GM12878 (cell line): ENCODE measurements around the gene PHC2. TPM values are rescaled to one million over a fixed set of nuclear protein-coding genes. Genes with fewer than 3 reads are reported as not detected.

Source experiments
- ATAC-seq: fragments of 200-7000 bp; cut with Tn5 transposase; 3 replicates; pipeline ENCODE4 v1.9.1; 2020; ENCODE audit warnings: mild to moderate bottlenecking, moderate library complexity
- BruUV-seq: library from RNA; stranded (reverse); fragments of 400-500 nt; replicated peaks from 2 replicates; lab custom pipeline; 2021; lab: Mats Ljungman, UMichigan
- CTCF ChIA-PET: fragments of 300-600 bp; sonication (Branson Sonifier 250); formaldehyde crosslinking; extraction: SDS; loops from one replicate; lab custom pipeline; 2021; ENCODE audit warnings: inconsistent platforms; lab: Yijun Ruan, JAX
- POLR2A ChIA-PET: fragments of 350-600 bp; formaldehyde crosslinking; extraction: SDS; loops from one replicate; lab custom pipeline; 2021; ENCODE audit warnings: inconsistent platforms; lab: Charles Lee
- RAD21 ChIA-PET: fragments of 300-600 bp; sonication (Branson Sonifier 250); formaldehyde crosslinking; loops from one replicate; lab custom pipeline; 2023; ENCODE audit warnings: antibody characterized with exemption; ENCODE audit not compliant: unreplicated experiment; lab: Charles Lee
- SMC1A ChIA-PET: fragments of 300-600 bp; sonication (Branson Sonifier 250); formaldehyde crosslinking; loops from one replicate; lab custom pipeline; 2023; ENCODE audit not compliant: unreplicated experiment, uncharacterized antibody; lab: Charles Lee
- DNase-seq: peaks from one replicate; pipeline ENCODE4 v3.0.0-alpha.2; 2011; ENCODE audit warnings: low read depth, low spot score
- FAIRE-seq: peaks from 3 replicates; lab custom pipeline; 2011; peaks lifted over from hg19 to GRCh38; lab: Jason Lieb, UNC
- H2AFZ ChIP-seq: 2 replicates; pipeline ENCODE4 v1.6.0; 2011; ENCODE audit warnings: low read depth, low read length, control low read depth; ENCODE audit not compliant: control insufficient read depth
- H3K27ac ChIP-seq: 2 replicates; pipeline ENCODE4 v1.5.1; 2011; ENCODE audit warnings: control low read depth; ENCODE audit not compliant: control insufficient read depth, insufficient read depth
- H3K27me3 ChIP-seq, 2 experiments: replicated peaks in 1 of 2; 2 replicates each; pipeline versions ENCODE4 v1.6.0 to v1.6.1; 2011; ENCODE audit warnings: low read length in 1 of 2; ENCODE audit not compliant: control insufficient read depth in 2 of 2, insufficient read depth in 2 of 2
- H3K36me3 ChIP-seq, 2 experiments: 2 replicates each; pipeline ENCODE4 v1.5.1; 2011; ENCODE audit warnings: low read length in 1 of 2; ENCODE audit not compliant: control insufficient read depth in 2 of 2, insufficient read depth in 2 of 2
- H3K4me1 ChIP-seq: 2 replicates; pipeline ENCODE4 v1.6.1; 2011; ENCODE audit warnings: mild to moderate bottlenecking, low read length, moderate library complexity, mixed read lengths; ENCODE audit not compliant: control insufficient read depth, insufficient read depth
- H3K4me2 ChIP-seq: 2 replicates; pipeline ENCODE4 v1.6.0; 2011; ENCODE audit warnings: control low read depth; ENCODE audit not compliant: control insufficient read depth, insufficient read depth
- H3K4me3 ChIP-seq: fragments of 200-600 bp; sonication (generic); 2 replicates; pipeline ENCODE4 v1.5.1; 2016
- H3K79me2 ChIP-seq: 2 replicates; pipeline ENCODE4 v1.6.0; 2011; ENCODE audit warnings: low read length; ENCODE audit not compliant: control insufficient read depth, insufficient read depth
- H3K9ac ChIP-seq: 2 replicates; pipeline ENCODE4 v1.8.0; 2011; ENCODE audit warnings: low read length, control low read depth, mixed read lengths; ENCODE audit not compliant: control insufficient read depth, insufficient read depth
- H3K9me3 ChIP-seq: replicated peaks from 3 replicates; pipeline ENCODE4 v1.5.1; 2011; ENCODE audit warnings: mild to moderate bottlenecking, low read length; ENCODE audit not compliant: control insufficient read depth, insufficient read depth
- H4K20me1 ChIP-seq: 2 replicates; pipeline ENCODE4 v1.6.0; 2011; ENCODE audit not compliant: control insufficient read depth, insufficient read depth
- BCL11A ChIP-seq: IDR thresholded peaks from 2 replicates; pipeline ENCODE4 v1.6.1; 2011; ENCODE audit warnings: low read depth, low read length
- BCL3 ChIP-seq: IDR thresholded peaks from 2 replicates; pipeline ENCODE4 v1.6.1; 2011; ENCODE audit warnings: borderline replicate concordance, low read depth, mild to moderate bottlenecking, moderate library complexity, low read length; ENCODE audit not compliant: insufficient read depth, poor library complexity, severe bottlenecking
- GATAD2B ChIP-seq: fragments of 450-650 bp; conservative IDR thresholded peaks from 2 replicates; pipeline ENCODE4 v1.6.1; 2017; ENCODE audit warnings: low read depth, mild to moderate bottlenecking, moderate library complexity
- HCFC1 ChIP-seq: fragments of 150-350 bp; IDR thresholded peaks from 2 replicates; pipeline ENCODE4 v1.6.1; 2014; ENCODE audit warnings: low read length
- HSF1 ChIP-seq: fragments of 150-350 bp; IDR thresholded peaks from 2 replicates; pipeline ENCODE4 v1.6.1; 2014; ENCODE audit warnings: mild to moderate bottlenecking, low read depth, low read length
- MEF2A ChIP-seq: IDR thresholded peaks from 2 replicates; pipeline ENCODE4 v1.6.1; 2011; ENCODE audit warnings: low read depth, mild to moderate bottlenecking, low read length, moderate library complexity; ENCODE audit not compliant: insufficient read depth
- POLR2AphosphoS2 ChIP-seq: IDR thresholded peaks from 2 replicates; pipeline ENCODE4 v1.6.1; 2011; ENCODE audit warnings: low read depth, mild to moderate bottlenecking, low read length, improper control_type of control experiment, moderate library complexity
- POU2F2 ChIP-seq: IDR thresholded peaks from 3 replicates; pipeline ENCODE4 v1.6.1; 2011; ENCODE audit warnings: low read depth, mild to moderate bottlenecking, low read length, borderline replicate concordance
- ZBTB11 ChIP-seq: fragments of 450-650 bp; formaldehyde crosslinking; IDR thresholded peaks from 2 replicates; pipeline ENCODE4 v1.5.0; 2022; ENCODE audit warnings: mild to moderate bottlenecking, missing genetic modification characterization
- ZNF217 ChIP-seq: fragments of 450-650 bp; IDR thresholded peaks from 2 replicates; pipeline ENCODE4 v1.6.1; 2017; ENCODE audit warnings: antibody characterized with exemption, mild to moderate bottlenecking
- WGBS: methylation state at CpG from one replicate; pipeline ENCODE4 v1.1.6; 2016; ENCODE audit warnings: low lambda C conversion rate; ENCODE audit not compliant: insufficient replicate concordance, insufficient coverage; ENCODE audit errors: missing lambda C conversion rate; 5-methylcytosine and 5-hydroxymethylcytosine counted together
- in situ Hi-C: fragments of 300-500 bp; cut with MboI; formaldehyde crosslinking; loops from 9 replicates; pipeline ENCODE4 v1.14.3; 2018; ENCODE audit warnings: mixed read lengths
- intact Hi-C: fragments of 100-400 bp; cut with micrococcal nuclease; formaldehyde crosslinking; loops from one replicate; pipeline ENCODE4 v1.14.2; 2022; ENCODE audit not compliant: unreplicated experiment
- polyA plus RNA-seq, 11 experiments: library from polyadenylated mRNA; depleted of rRNA in 4 of 11; unstranded in 6 of 11; stranded (reverse) in 5 of 11; fragments of >200 nt; fragmentation: Nextera tagmentation in 4 of 11; fragmentation: Illumina TruSeq in 1 of 11; extraction: Ambion mirVana in 4 of 11; extraction: Trizol in 1 of 11; gene quantifications; 1 replicate in 1 of 11; 2 replicates in 10 of 11; pipeline versions ENCODE4 v1.2.1 to v1.2.3, GENCODE V29; 2011 to 2016; ENCODE audit warnings: inconsistent platforms in 2 of 11, missing spikeins in 2 of 11, low read depth in 1 of 11
- total RNA-seq, 4 experiments: library from RNA; depleted of rRNA in 3 of 4; stranded (reverse); fragments of >200 nt in 3 of 4; fragmentation: Illumina TruSeq in 1 of 4; extraction: Trizol in 1 of 4; gene quantifications; 2 replicates each; pipeline versions ENCODE4 v1.2.1 to v1.2.3, GENCODE V29; 2013 to 2021

The PHC2 gene
- total and polyA plus RNA-seq, 10 of the 15 experiments (the other 5 are each of a cell fraction or from before 2014, with no cell fraction given), result 2.0 to 35.9 (median 16.4) TPM

DNA sequence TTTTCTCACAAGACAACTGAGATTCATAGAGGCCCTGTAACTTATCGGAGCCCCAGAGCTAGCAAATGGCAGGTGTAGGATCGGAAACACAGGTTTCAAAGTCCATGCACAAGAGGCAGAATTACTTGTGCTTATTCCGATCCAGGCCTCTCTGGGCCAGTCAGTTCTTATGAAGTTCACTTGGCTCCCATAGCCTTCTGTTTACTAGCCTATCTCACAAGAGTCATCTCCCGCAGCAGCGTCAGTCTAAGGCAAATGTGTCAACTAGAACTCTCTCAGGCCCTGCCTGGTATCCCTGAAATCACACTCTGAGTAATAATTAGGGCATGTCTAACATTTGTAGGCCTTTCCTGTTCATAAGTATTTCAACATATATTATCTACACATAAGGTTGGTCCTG lies 43.3 kb downstream of the PHC2 start:
- Histone ChIP-seq H3K4me3 (no peak overlapping the region), H3K9me3 (no peaks in the 10 kb centered on the region), H3K4me2 (no peak overlapping the region), H2AFZ (no peak overlapping the region), H3K9ac (no peak overlapping the region), H3K36me3 (no peaks in the 10 kb centered on the region), H3K27me3 (no peaks in the 10 kb centered on the region; a peak in 1 of 4 replicates), H3K4me1 (peaks cover 9% of the 10 kb centered on the region), H3K27ac (no peak overlapping the region), H4K20me1 (no peaks in the 10 kb centered on the region), H3K79me2 (no peaks in the 10 kb centered on the region)
- intact Hi-C loops (no loop called here), in situ Hi-C loops (no loop called here)
- BruUV-seq, result no TSS peak
- ChIA-PET CTCF (interaction anchor here (0.6 kb wide), 1 partner anchor 31 kb away, joined by 3 read pairs; no protein-coding TSS in a partner anchor), SMC1A (no interaction called here), RAD21 (no interaction called here), POLR2A (no interaction called here)
- ATAC-seq (no peak), DNase-seq (no peak), FAIRE-seq (no peak)
- 83% methylated on average over 5 of the region's 5 CpGs for WGBS
- TF ChIP-seq HSF1, result no peak
- no peak for TF ChIP-seq POU2F2
- no peak for TF ChIP-seq BCL11A
- TF ChIP-seq GATAD2B, result no peak
- no peak for TF ChIP-seq MEF2A
- TF ChIP-seq POLR2AphosphoS2, result no peak

GRCh38 chr1:33385251-33385650 lies 45.6 kb downstream of the PHC2 start:
- RAD21 ChIA-PET, result no interaction called here
- H3K4me3 ChIP-seq, result no peak overlapping the region
- H3K27ac ChIP-seq, result no peak overlapping the region
- CTCF ChIA-PET, result interaction anchor here (1.3 to 1.8 kb wide), 2 partner anchors 86 to 90 kb away, joined by 4 to 5 read pairs; no protein-coding TSS in a partner anchor
- no peak overlapping the region for H3K4me2 ChIP-seq
- no peak overlapping the region for H3K9ac ChIP-seq
- no peak overlapping the region for H2AFZ ChIP-seq
- no peaks in the 10 kb centered on the region for H4K20me1 ChIP-seq
- WGBS, result 55% methylated on average over 6 of the region's 6 CpGs
- POLR2A ChIA-PET, result no interaction called here
- no peaks in the 10 kb centered on the region for H3K79me2 ChIP-seq
- peaks cover 9% of the 10 kb centered on the region for H3K4me1 ChIP-seq
- DNase-seq (no peak), FAIRE-seq (no peak), ATAC-seq (no peak)
- in situ Hi-C loops, result no loop called here
- SMC1A ChIA-PET, result interaction anchor here (1.0 to 1.1 kb wide), 2 partner anchors 23 to 86 kb away, joined by 3 read pairs; no protein-coding TSS in a partner anchor
- no peaks in the 10 kb centered on the region for H3K27me3 ChIP-seq
- H3K9me3 ChIP-seq, result no peaks in the 10 kb centered on the region
- no peaks in the 10 kb centered on the region for H3K36me3 ChIP-seq
- BruUV-seq, result no TSS peak
- intact Hi-C loops, result no loop called here
- TF ChIP-seq HCFC1 (no peak), BCL3 (no peak), ZNF217 (no peak), ZBTB11 (CRISPR knock-in tag) (no peak)
